Upper lobe of left lung (tissue), 4 donors: ENCODE results near the gene MFN1.

ENCODE experiments used
- POLR2A ChIP-seq, 4 donors: fragments of 450-650 bp; IDR thresholded peaks; one replicate each; pipeline ENCODE4 v1.5.1; 2016 to 2017; ENCODE audit warnings: antibody characterized with exemption in 4 of 4, mild to moderate bottlenecking in 2 of 4
- POLR2AphosphoS5 ChIP-seq, 2 donors: sonication (generic); formaldehyde crosslinking; IDR thresholded peaks; one replicate each; pipeline ENCODE4 v1.5.1; 2017; ENCODE audit warnings: antibody characterized with exemption in 2 of 2
- TF ChIP-seq, protein P1 (sequence below), 6 experiments: fragments of 450-650 bp in 4 of 6; fragments of 200-600 bp in 2 of 6; sonication (generic) in 2 of 6; IDR thresholded peaks; one replicate each; pipeline ENCODE4 v1.5.1; 2016 to 2019; ENCODE audit warnings: antibody characterized with exemption in 6 of 6

DNA sequence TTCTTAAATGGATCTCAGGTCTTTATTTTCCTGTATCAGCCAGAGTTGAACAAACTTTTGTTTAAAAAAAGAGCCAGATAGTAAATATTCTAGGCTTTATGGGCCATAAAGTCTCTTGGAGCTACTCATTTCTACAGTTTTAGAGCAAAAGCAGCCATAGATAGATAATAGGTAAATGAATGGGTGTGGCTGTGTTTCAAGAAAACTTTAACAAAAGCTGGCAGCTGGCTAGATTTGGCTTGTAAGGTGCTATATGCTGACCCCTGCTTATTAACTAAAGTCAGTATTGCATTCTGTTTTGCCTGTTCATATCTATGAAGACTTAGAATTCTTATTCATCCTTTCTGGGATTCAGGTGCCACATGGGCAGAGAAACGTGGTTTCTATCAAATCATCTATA lies 29.0 kb downstream of the MFN1 start:
- TF ChIP-seq, protein P1, sequence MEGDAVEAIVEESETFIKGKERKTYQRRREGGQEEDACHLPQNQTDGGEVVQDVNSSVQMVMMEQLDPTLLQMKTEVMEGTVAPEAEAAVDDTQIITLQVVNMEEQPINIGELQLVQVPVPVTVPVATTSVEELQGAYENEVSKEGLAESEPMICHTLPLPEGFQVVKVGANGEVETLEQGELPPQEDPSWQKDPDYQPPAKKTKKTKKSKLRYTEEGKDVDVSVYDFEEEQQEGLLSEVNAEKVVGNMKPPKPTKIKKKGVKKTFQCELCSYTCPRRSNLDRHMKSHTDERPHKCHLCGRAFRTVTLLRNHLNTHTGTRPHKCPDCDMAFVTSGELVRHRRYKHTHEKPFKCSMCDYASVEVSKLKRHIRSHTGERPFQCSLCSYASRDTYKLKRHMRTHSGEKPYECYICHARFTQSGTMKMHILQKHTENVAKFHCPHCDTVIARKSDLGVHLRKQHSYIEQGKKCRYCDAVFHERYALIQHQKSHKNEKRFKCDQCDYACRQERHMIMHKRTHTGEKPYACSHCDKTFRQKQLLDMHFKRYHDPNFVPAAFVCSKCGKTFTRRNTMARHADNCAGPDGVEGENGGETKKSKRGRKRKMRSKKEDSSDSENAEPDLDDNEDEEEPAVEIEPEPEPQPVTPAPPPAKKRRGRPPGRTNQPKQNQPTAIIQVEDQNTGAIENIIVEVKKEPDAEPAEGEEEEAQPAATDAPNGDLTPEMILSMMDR (IDR thresholded peaks at IDR 0.05), result no peak
- TF ChIP-seq POLR2A (IDR thresholded peaks at IDR 0.05), result no peak
- TF ChIP-seq POLR2AphosphoS5 (IDR thresholded peaks at IDR 0.05), result no peak
